OCI-LY3 (cell line): ENCODE measurements around the gene DNAJC8.

Experiments used
- H2AFZ ChIP-seq: fragments of 200-600, 300-600 bp; shearing (Covaris generic); 2 replicates; pipeline ENCODE4 v1.6.0; 2014; ENCODE audit warnings: antibody characterized with exemption, low read depth, low read length
- H3K27ac ChIP-seq: fragments of 200-600, 300-600 bp; sonication (generic); 2 replicates; pipeline ENCODE4 v1.5.1; 2014; ENCODE audit warnings: mild to moderate bottlenecking, low read length, moderate library complexity, mixed read lengths
- H3K27me3 ChIP-seq: fragments of 200-600, 300-600 bp; sonication (generic); 2 replicates; pipeline ENCODE4 v1.6.1; 2014; ENCODE audit warnings: low read depth, low read length, mixed read lengths
- H3K36me3 ChIP-seq: fragments of 200-600, 300-600 bp; sonication (generic); replicated peaks from 2 replicates; pipeline ENCODE3; 2014; ENCODE audit warnings: low read depth, low read length, mixed read lengths
- H3K4me1 ChIP-seq: fragments of 300-600, 200-600 bp; sonication (generic); 2 replicates; pipeline ENCODE4 v1.6.1; 2014; ENCODE audit warnings: low read length, mixed read lengths
- H3K4me2 ChIP-seq: fragments of 200-600, 300-600 bp; sonication (generic); 2 replicates; pipeline ENCODE4 v1.6.1; 2014; ENCODE audit warnings: low read length, mixed read lengths
- H3K4me3 ChIP-seq: fragments of 300-600, 200-600 bp; sonication (generic); 2 replicates; pipeline ENCODE4 v1.5.1; 2014; ENCODE audit warnings: antibody characterized with exemption, mild to moderate bottlenecking, low read length, moderate library complexity
- H3K79me2 ChIP-seq: fragments of 300-600, 200-600 bp; shearing (Covaris generic); 2 replicates; pipeline ENCODE4 v1.6.1; 2014; ENCODE audit warnings: mild to moderate bottlenecking, low read length, mixed read lengths
- H3K9ac ChIP-seq: fragments of 300-600, 200-600 bp; shearing (Covaris generic); 2 replicates; pipeline ENCODE4 v1.6.0; 2014; ENCODE audit warnings: mild to moderate bottlenecking, low read length, moderate library complexity
- H3K9me3 ChIP-seq: fragments of 200-600, 300-600 bp; shearing (Covaris generic); 2 replicates; pipeline ENCODE4 v1.6.1; 2014; ENCODE audit warnings: low read length, mixed read lengths; ENCODE audit not compliant: insufficient read depth
- H4K20me1 ChIP-seq: fragments of 200-600, 300-600 bp; sonication (generic); 2 replicates; pipeline ENCODE4 v1.6.1; 2016; ENCODE audit warnings: low read length, mixed read lengths; ENCODE audit not compliant: insufficient read depth
- EZH2phosphoT487 ChIP-seq: fragments of 200-600 bp; shearing (Covaris generic); IDR thresholded peaks from 2 replicates; pipeline ENCODE4 v1.6.1; 2018; ENCODE audit warnings: antibody characterized with exemption, mixed run types, low read depth
- TF ChIP-seq, protein P1 (sequence below): fragments of 200-600, 300-600 bp; sonication (generic); IDR thresholded peaks from 2 replicates; pipeline ENCODE4 v1.5.1; 2014; ENCODE audit warnings: antibody characterized with exemption, low read length, low read depth

The DNAJC8 gene

DNA sequence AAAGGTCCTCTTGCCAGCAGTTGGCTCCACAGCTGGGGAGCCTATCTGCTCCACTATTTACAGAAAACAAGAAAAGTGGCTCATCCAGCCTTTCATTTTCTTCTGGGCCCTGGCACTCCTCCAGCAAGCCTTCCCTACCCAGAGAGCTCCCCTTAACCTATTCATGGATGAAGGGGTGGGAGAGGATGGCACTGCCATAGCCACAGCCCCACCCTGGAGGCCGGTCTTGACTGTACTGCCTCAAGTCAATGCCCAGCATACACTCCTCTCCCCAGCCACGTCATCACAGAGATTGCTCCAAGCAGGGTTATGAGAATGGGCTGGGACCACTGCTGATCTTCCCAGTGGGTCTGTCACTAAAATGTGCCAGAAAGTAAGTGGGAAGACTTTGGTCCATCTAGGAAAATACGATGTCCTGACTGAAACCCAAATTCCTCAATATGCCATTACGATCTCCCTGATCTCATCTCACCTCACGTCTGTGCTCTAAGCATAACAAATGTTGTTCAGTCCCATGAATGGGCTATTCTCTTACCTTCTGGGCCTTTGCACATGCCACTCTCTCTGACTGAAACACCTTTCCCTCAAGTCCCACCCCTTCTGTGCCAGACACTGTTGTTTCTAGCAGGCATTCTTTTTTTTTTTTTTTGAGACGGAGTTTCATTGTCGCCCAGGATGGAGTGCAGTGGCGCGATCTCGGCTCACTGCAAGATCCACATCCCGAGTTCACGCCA is 35.0 kb downstream of the DNAJC8 start:
- no peak overlapping the region for H2AFZ ChIP-seq
- H3K36me3 ChIP-seq, result peaks cover 17% of the 10 kb centered on the region
- H3K4me3 ChIP-seq, result no peak overlapping the region
- H3K79me2 ChIP-seq, result no peaks in the 10 kb centered on the region
- no peak overlapping the region for H3K27ac ChIP-seq
- no peak overlapping the region for H3K9ac ChIP-seq
- H3K4me2 ChIP-seq, result no peak overlapping the region
- H4K20me1 ChIP-seq, result no peaks in the 10 kb centered on the region
- no peaks in the 10 kb centered on the region for H3K9me3 ChIP-seq
- peaks cover 25% of the 10 kb centered on the region for H3K4me1 ChIP-seq
- TF ChIP-seq, protein P1, sequence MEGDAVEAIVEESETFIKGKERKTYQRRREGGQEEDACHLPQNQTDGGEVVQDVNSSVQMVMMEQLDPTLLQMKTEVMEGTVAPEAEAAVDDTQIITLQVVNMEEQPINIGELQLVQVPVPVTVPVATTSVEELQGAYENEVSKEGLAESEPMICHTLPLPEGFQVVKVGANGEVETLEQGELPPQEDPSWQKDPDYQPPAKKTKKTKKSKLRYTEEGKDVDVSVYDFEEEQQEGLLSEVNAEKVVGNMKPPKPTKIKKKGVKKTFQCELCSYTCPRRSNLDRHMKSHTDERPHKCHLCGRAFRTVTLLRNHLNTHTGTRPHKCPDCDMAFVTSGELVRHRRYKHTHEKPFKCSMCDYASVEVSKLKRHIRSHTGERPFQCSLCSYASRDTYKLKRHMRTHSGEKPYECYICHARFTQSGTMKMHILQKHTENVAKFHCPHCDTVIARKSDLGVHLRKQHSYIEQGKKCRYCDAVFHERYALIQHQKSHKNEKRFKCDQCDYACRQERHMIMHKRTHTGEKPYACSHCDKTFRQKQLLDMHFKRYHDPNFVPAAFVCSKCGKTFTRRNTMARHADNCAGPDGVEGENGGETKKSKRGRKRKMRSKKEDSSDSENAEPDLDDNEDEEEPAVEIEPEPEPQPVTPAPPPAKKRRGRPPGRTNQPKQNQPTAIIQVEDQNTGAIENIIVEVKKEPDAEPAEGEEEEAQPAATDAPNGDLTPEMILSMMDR, result no peak
- TF ChIP-seq EZH2phosphoT487, result no peak
- no peaks in the 10 kb centered on the region for H3K27me3 ChIP-seq

DNA sequence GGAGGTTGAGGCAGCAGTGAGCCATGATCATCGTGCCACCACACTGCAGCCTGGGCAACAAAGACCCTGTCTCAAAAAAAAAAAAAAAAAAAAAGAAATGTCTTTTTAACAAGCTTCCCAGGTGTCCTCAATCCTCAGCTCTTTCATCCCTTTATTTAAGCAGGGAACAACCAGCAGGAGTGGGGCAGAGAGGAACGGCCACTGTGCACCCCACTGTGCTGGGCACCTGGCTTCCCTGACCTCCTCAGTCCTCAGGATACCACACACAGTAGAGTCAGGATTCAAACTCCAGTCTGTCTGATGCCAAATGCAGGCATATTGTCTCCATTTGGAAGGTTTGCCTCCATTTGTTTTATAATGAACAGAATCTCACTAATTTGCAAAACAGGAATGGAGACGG is 36.5 kb downstream of the DNAJC8 start:
- Histone ChIP-seq H3K9me3 (no peaks in the 10 kb centered on the region), H2AFZ (no peak overlapping the region), H3K27ac (no peak overlapping the region), H3K9ac (no peak overlapping the region), H3K4me1 (peaks cover 25% of the 10 kb centered on the region), H3K36me3 (peaks cover 16% of the 10 kb centered on the region), H3K4me2 (no peak overlapping the region), H4K20me1 (no peaks in the 10 kb centered on the region), H3K79me2 (no peaks in the 10 kb centered on the region), H3K27me3 (no peaks in the 10 kb centered on the region), H3K4me3 (no peak overlapping the region)
- TF ChIP-seq, protein P1, result no peak
- TF ChIP-seq EZH2phosphoT487, result no peak

- H3K27ac ChIP-seq, result no peak overlapping the region
- H3K4me2 ChIP-seq, result no peak overlapping the region
- peaks cover 20% of the 10 kb centered on the region for H3K4me1 ChIP-seq
- H3K36me3 ChIP-seq, result peaks cover 16% of the 10 kb centered on the region
- no peaks in the 10 kb centered on the region for H4K20me1 ChIP-seq
- no peaks in the 10 kb centered on the region for H3K9me3 ChIP-seq
- TF ChIP-seq EZH2phosphoT487, result no peak
- TF ChIP-seq, protein P1, result no peak
- H3K79me2 ChIP-seq, result no peaks in the 10 kb centered on the region
- no peak overlapping the region for H3K9ac ChIP-seq
- no peaks in the 10 kb centered on the region for H3K27me3 ChIP-seq
- H3K4me3 ChIP-seq, result no peak overlapping the region
- no peak overlapping the region for H2AFZ ChIP-seq
Observed at GRCh38 chr1:28195780-28196179, 37.0 kb downstream of the DNAJC8 start.

GRCh38 chr1:28194326-28195035 is 38.3 kb downstream of the DNAJC8 start:
- H3K4me2 ChIP-seq, result no peak overlapping the region
- H3K4me3 ChIP-seq, result no peak overlapping the region
- no peak overlapping the region for H3K9ac ChIP-seq
- H3K27me3 ChIP-seq, result no peaks in the 10 kb centered on the region
- no peaks in the 10 kb centered on the region for H3K79me2 ChIP-seq
- TF ChIP-seq, protein P1, result no peak
- no peak for TF ChIP-seq EZH2phosphoT487
- H4K20me1 ChIP-seq, result no peaks in the 10 kb centered on the region
- no peaks in the 10 kb centered on the region for H3K9me3 ChIP-seq
- peaks cover 16% of the 10 kb centered on the region for H3K36me3 ChIP-seq
- no peak overlapping the region for H3K27ac ChIP-seq
- H2AFZ ChIP-seq, result no peak overlapping the region
- peaks cover 9% of the 10 kb centered on the region for H3K4me1 ChIP-seq
